ENCODE data around the gene STXBP6. TPM values are rescaled to one million over a fixed set of nuclear protein-coding genes. Genes with fewer than 3 reads are reported as not detected.

The STXBP6 gene
- total RNA-seq, 4 donors from 2014 or later: 7.1 to 16.8 (median 8.9) TPM

DNA sequence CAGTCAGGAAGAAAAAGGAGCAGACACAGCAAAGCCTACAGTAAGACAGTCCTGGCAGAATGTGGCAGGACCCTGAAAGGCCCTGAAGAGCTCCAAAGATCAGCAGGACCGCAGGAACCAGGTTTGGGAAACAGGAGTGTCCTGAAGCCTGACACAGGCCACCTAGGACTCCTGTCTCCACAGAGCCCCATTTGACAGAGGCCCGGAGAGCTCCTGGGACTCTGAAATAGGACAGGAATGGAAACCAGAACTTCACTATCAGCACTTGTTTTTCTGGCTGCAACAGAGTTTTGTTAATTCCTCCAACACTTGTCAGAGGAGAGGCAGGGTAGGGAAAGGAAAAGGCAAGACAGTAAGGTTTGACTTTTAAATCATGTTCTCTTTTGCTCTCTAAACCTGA, 12.9 kb downstream of the STXBP6 start:
- no peak for DNase-seq
- H3K27me3 ChIP-seq: no peaks in the 10 kb centered on the region
- H3K4me3 ChIP-seq: no peak overlapping the region
- WGBS, 2 donors (ENCODE audit: low coverage in 1 of 2): 77% methylated on average over 2 of the region's 2 CpGs; no CpG with 5 or more reads in 1 of the 2 donors
- H3K36me3 ChIP-seq: no peaks in the 10 kb centered on the region
- TF ChIP-seq POLR2AphosphoS5 (IDR thresholded peaks at IDR 0.05) (no peak), EP300 (IDR thresholded peaks at IDR 0.05; ENCODE audit: low read depth) (no peak)
- TF ChIP-seq, protein P1, sequence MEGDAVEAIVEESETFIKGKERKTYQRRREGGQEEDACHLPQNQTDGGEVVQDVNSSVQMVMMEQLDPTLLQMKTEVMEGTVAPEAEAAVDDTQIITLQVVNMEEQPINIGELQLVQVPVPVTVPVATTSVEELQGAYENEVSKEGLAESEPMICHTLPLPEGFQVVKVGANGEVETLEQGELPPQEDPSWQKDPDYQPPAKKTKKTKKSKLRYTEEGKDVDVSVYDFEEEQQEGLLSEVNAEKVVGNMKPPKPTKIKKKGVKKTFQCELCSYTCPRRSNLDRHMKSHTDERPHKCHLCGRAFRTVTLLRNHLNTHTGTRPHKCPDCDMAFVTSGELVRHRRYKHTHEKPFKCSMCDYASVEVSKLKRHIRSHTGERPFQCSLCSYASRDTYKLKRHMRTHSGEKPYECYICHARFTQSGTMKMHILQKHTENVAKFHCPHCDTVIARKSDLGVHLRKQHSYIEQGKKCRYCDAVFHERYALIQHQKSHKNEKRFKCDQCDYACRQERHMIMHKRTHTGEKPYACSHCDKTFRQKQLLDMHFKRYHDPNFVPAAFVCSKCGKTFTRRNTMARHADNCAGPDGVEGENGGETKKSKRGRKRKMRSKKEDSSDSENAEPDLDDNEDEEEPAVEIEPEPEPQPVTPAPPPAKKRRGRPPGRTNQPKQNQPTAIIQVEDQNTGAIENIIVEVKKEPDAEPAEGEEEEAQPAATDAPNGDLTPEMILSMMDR (IDR thresholded peaks at IDR 0.05): no peak
- intact Hi-C loops (cut with DNase I; ENCODE audit: low total_unique reads): no loop called here
- H3K4me1 ChIP-seq: peaks cover 0 to 41% (median 21%) of the 10 kb centered on the region in 4 donors
- H3K27ac ChIP-seq: peak overlapping the region in 3 of 4 donors; percentile 18 to 39 (median 37)
- H3K9me3 ChIP-seq: no peaks in the 10 kb centered on the region
- in situ Hi-C loops (cut with MboI; ENCODE audit: low pct_ligation_motif_present in 1 of 4, low pct_unique_long_range_greater_than_20kb in 1 of 4, low sequenced_read_pairs in 3 of 4): no loop called here

GRCh38 chr14:25034803-25035681, 14.9 kb downstream of the STXBP6 start:
- Histone ChIP-seq H3K9me3 (no peaks in the 10 kb centered on the region), H3K27me3 (no peaks in the 10 kb centered on the region), H3K4me1 (peaks cover 0 to 27% (median 10%) of the 10 kb centered on the region in 4 donors), H3K36me3 (no peaks in the 10 kb centered on the region), H3K4me3 (no peak overlapping the region), H3K27ac (peak overlapping the region; percentile 41 to 76 (median 59))
- no peak for DNase-seq
- TF ChIP-seq POLR2AphosphoS5 (IDR thresholded peaks at IDR 0.05): peak in 2 of 3 donors; percentile 18 to 34
- TF ChIP-seq, protein P1 (IDR thresholded peaks at IDR 0.05): peak in 1 of 5 experiments; percentile 7
- TF ChIP-seq POLR2A (IDR thresholded peaks at IDR 0.05): no peak
- intact Hi-C loops (cut with DNase I; ENCODE audit: low total_unique reads): no loop called here
- in situ Hi-C loops (cut with MboI; ENCODE audit: low pct_ligation_motif_present in 1 of 4, low pct_unique_long_range_greater_than_20kb in 1 of 4, low sequenced_read_pairs in 3 of 4): no loop called here
- 37 to 50% methylated on average over 7 to 11 of the region's 11 CpGs for WGBS, 2 donors (ENCODE audit: low coverage in 1 of 2)

DNA sequence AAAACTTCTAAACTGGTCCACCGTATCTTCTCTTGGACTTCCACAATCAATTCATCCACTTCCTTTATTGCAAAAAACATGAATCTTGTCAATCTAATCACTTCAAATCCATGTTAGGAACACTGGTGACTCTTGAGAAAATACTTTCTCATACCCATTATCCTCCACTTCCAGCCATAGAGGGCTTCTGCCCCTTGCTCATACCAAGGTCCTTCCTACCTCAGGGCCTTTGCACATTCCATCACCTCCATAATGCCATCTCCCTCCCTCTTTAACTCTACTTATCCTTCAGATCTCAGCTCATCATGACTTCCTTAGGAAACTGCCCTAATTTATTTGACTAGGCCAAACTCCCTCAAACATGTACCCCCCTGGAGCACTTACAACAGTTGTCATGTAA, 16.6 kb downstream of the STXBP6 start:
- TF ChIP-seq EP300 (IDR thresholded peaks at IDR 0.05; ENCODE audit: low read depth) (no peak), POLR2A (IDR thresholded peaks at IDR 0.05) (no peak), POLR2AphosphoS5 (IDR thresholded peaks at IDR 0.05) (no peak)
- TF ChIP-seq, protein P1 (IDR thresholded peaks at IDR 0.05): no peak
- DNase-seq: no peak
- no peaks in the 10 kb centered on the region for H3K36me3 ChIP-seq
- 79 to 91% methylated on average over 1 of the region's 1 CpG for WGBS, 2 donors (ENCODE audit: low coverage in 1 of 2)
- no peak overlapping the region for H3K27ac ChIP-seq
- in situ Hi-C loops (cut with MboI; ENCODE audit: low pct_ligation_motif_present in 1 of 4, low pct_unique_long_range_greater_than_20kb in 1 of 4, low sequenced_read_pairs in 3 of 4) (no loop called here), intact Hi-C loops (cut with DNase I; ENCODE audit: low total_unique reads) (no loop called here)
- peaks cover 0 to 19% (median 10%) of the 10 kb centered on the region in 4 donors for H3K4me1 ChIP-seq
- no peak overlapping the region for H3K4me3 ChIP-seq
- no peaks in the 10 kb centered on the region for H3K27me3 ChIP-seq
- H3K9me3 ChIP-seq: no peaks in the 10 kb centered on the region

DNA sequence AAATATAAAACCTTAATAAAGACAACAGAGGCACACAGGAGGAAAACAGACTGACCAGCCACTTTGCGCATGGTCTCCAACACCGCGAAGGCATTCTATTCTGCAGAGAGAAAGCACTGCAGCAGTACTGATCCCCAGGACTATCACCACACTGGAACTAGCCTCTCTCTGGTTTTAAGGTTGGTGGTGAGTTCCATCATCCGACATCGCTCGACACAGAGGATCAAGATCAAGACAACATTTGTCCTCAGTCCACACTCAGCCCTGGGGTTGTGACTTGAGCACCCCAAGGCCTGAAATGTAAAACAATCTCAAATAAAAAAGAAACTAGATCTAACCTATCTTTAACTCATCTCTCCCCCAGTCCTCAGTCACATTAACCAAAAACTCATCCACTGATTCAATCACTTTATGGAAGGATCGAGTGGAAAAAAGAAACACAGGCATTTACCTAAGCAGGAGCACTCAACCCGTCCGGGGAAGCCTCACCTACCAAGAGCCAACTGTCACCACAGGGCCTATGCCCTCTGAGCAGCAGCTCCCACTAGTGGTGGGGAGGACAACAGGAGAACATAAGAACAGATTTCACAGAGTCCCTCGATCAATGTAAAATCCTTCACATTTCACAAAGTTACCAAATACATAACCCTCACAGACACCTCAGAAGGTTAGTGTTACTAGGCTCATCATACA, 17.7 kb downstream of the STXBP6 start:
- TF ChIP-seq, protein P1 (IDR thresholded peaks at IDR 0.05): peak in 2 of 5 experiments; percentile 8 to 14
- TF ChIP-seq POLR2A (IDR thresholded peaks at IDR 0.05): no peak
- no peak for DNase-seq
- H3K27ac ChIP-seq: no peak overlapping the region
- no peaks in the 10 kb centered on the region for H3K36me3 ChIP-seq
- in situ Hi-C loops (cut with MboI; ENCODE audit: low pct_ligation_motif_present in 1 of 4, low pct_unique_long_range_greater_than_20kb in 1 of 4, low sequenced_read_pairs in 3 of 4) (no loop called here), intact Hi-C loops (cut with DNase I; ENCODE audit: low total_unique reads) (no loop called here)
- no peaks in the 10 kb centered on the region for H3K27me3 ChIP-seq
- peaks cover 0 to 15% (median 9%) of the 10 kb centered on the region in 4 donors for H3K4me1 ChIP-seq
- no peaks in the 10 kb centered on the region for H3K9me3 ChIP-seq
- 90 to 91% methylated on average over 6 to 10 of the region's 10 CpGs for WGBS, 2 donors (ENCODE audit: low coverage in 1 of 2)
- H3K4me3 ChIP-seq: no peak overlapping the region
